Stomach (tissue), 9 donors: ENCODE measurements around the gene DNAH11. TPM values are rescaled to one million over a fixed set of nuclear protein-coding genes. Genes with fewer than 3 reads are reported as not detected.

Experiments used
- DNase-seq, 2 donors: peaks; one replicate each; pipeline versions ENCODE4 v3.0.0 to v3.0.0-alpha.2; 2013 to 2019
- H3K27ac ChIP-seq, 5 donors: fragments of 200-600 bp in 4 of 5; sonication (generic) in 4 of 5; one replicate each; pipeline ENCODE4 v1.5.1; 2013 to 2019; ENCODE audit warnings: mild to moderate bottlenecking in 1 of 5, moderate library complexity in 1 of 5
- H3K27me3 ChIP-seq, 3 donors: fragments of 200-600 bp; sonication (generic); one replicate each; pipeline ENCODE4 v1.5.1; 2017 to 2019; ENCODE audit warnings: mixed run types in 1 of 3
- H3K36me3 ChIP-seq, 4 donors: fragments of 200-600 bp; sonication (generic); 1 replicate in 3 of 4; 2 replicates in 1 of 4; pipeline ENCODE4 v1.5.1; 2016 to 2019
- H3K4me1 ChIP-seq, 4 donors: fragments of 200-600 bp; sonication (generic); one replicate each; pipeline ENCODE4 v1.5.1; 2016 to 2019
- H3K4me3 ChIP-seq, 4 donors: fragments of 200-600 bp; sonication (generic) in 3 of 4; one replicate each; pipeline ENCODE4 v1.5.1; 2016 to 2019; ENCODE audit warnings: mild to moderate bottlenecking in 1 of 4
- H3K9me3 ChIP-seq, 4 donors: fragments of 200-600 bp; sonication (generic); one replicate each; pipeline ENCODE4 v1.5.1; 2016 to 2019
- EP300 ChIP-seq: sonication (generic); formaldehyde crosslinking; IDR thresholded peaks from one replicate; pipeline ENCODE4 v1.6.1; 2017; ENCODE audit warnings: antibody characterized with exemption
- POLR2A ChIP-seq, 4 donors: fragments of 450-650 bp; IDR thresholded peaks; one replicate each; pipeline ENCODE4 v1.6.1; 2016; ENCODE audit warnings: antibody characterized with exemption in 4 of 4, control low read depth in 2 of 4, mild to moderate bottlenecking in 1 of 4, moderate library complexity in 1 of 4
- POLR2AphosphoS5 ChIP-seq, 3 donors: sonication (generic); formaldehyde crosslinking; IDR thresholded peaks; one replicate each; pipeline ENCODE4 v1.6.1; 2016; ENCODE audit warnings: antibody characterized with exemption in 3 of 3
- WGBS, 5 donors: extraction: QIAGEN DNeasy Blood & Tissue Kit in 3 of 5; methylation state at CpG; one replicate each; pipeline versions ENCODE4 v1.1.5 to v1.1.7; 2013 to 2018; 5-methylcytosine and 5-hydroxymethylcytosine counted together
- intact Hi-C: fragments of 100-400 bp; cut with DNase I; formaldehyde crosslinking; loops from one replicate; pipeline ENCODE4 v1.15.1; 2023; ENCODE audit warnings: low total_unique reads
- polyA plus RNA-seq, 3 donors: library from polyadenylated mRNA; stranded (reverse); fragments of 200-250 nt; gene quantifications; one replicate each; pipeline ENCODE4 v1.2.3, GENCODE V29; 2013
- total RNA-seq, 5 donors: library from RNA; depleted of rRNA; stranded (reverse); fragments of >200 nt; gene quantifications; one replicate each; pipeline versions ENCODE4 v1.1.0 to v1.2.3, GENCODE V29; 2014 to 2016
- TF ChIP-seq, protein P1 (sequence below), 7 experiments: fragments of 450-650 bp in 4 of 7; fragments of 200-600 bp in 3 of 7; sonication (generic) in 3 of 7; IDR thresholded peaks; one replicate each; pipeline ENCODE4 v1.5.1; 2016 to 2019; ENCODE audit warnings: antibody characterized with exemption in 7 of 7, control low read depth in 2 of 7, mild to moderate bottlenecking in 1 of 7
- donor health status: healthy with polysubstance abuse.
- donor health status: Bipolar disorder and iron deficiency.
- donor health status: healthy.

Gene DNAH11
- total and polyA plus RNA-seq, 8 donors: under 0.01 to 2.6 (median 0.45) TPM; not detected in 1

DNA sequence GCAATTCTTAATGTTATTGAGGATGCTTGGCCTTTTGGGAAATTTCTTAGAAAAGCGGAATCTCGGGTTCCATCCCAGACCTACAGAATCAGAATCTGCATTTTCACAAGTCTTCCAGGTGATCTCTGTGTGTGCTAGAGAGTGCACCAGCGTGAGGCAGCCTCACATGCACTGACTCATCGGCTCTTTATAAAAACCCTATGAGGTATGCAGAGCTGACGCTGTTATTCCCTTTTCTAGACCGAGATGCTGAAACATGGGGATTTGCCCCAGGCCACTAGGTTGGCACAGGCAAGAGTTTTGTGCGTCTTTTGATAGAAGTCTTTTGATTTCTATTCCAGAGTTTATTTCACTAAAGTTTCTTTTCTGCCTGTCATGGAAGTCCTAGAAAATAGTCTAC, 341.7 kb downstream of the DNAH11 start:
- no peaks in the 10 kb centered on the region for H3K9me3 ChIP-seq
- DNase-seq: no peak
- H3K4me1 ChIP-seq: no peaks in the 10 kb centered on the region
- WGBS, 5 donors: 93 to 96% (median 94%) methylated on average over 7 of the region's 7 CpGs
- intact Hi-C loops: no loop called here
- H3K27me3 ChIP-seq: no peaks in the 10 kb centered on the region
- TF ChIP-seq EP300 (no peak), POLR2AphosphoS5 (IDR thresholded peaks at IDR 0.05) (no peak), POLR2A (IDR thresholded peaks at IDR 0.05) (no peak)
- TF ChIP-seq, protein P1, sequence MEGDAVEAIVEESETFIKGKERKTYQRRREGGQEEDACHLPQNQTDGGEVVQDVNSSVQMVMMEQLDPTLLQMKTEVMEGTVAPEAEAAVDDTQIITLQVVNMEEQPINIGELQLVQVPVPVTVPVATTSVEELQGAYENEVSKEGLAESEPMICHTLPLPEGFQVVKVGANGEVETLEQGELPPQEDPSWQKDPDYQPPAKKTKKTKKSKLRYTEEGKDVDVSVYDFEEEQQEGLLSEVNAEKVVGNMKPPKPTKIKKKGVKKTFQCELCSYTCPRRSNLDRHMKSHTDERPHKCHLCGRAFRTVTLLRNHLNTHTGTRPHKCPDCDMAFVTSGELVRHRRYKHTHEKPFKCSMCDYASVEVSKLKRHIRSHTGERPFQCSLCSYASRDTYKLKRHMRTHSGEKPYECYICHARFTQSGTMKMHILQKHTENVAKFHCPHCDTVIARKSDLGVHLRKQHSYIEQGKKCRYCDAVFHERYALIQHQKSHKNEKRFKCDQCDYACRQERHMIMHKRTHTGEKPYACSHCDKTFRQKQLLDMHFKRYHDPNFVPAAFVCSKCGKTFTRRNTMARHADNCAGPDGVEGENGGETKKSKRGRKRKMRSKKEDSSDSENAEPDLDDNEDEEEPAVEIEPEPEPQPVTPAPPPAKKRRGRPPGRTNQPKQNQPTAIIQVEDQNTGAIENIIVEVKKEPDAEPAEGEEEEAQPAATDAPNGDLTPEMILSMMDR (IDR thresholded peaks at IDR 0.05): no peak
- H3K36me3 ChIP-seq: no peaks in the 10 kb centered on the region
- no peak overlapping the region for H3K27ac ChIP-seq
- H3K4me3 ChIP-seq: no peak overlapping the region

DNA sequence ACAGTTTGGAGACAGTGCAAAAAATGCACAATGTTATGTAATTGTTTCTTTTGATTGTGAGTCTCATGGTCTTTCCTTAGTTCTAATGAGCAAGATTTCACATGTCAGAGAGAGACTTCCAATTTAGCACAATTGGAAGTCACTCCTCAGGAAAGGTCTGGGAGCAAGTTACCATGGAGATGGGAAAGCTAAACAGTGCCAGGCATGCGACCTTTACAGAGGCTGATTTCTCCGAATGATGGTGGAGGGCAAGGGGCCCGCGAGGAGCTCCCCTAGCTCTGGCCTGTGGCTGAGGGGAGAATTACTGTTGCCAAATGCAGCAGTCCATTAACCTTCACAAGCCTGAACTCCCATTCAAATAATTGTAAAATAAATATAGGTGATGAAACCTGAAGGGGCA, 343.6 kb downstream of the DNAH11 start:
- no peaks in the 10 kb centered on the region for H3K9me3 ChIP-seq
- TF ChIP-seq EP300 (no peak), POLR2A (IDR thresholded peaks at IDR 0.05) (no peak), POLR2AphosphoS5 (IDR thresholded peaks at IDR 0.05) (no peak)
- TF ChIP-seq, protein P1 (IDR thresholded peaks at IDR 0.05): no peak
- H3K27me3 ChIP-seq: no peaks in the 10 kb centered on the region
- intact Hi-C loops: no loop called here
- H3K36me3 ChIP-seq: no peaks in the 10 kb centered on the region
- H3K4me1 ChIP-seq: no peaks in the 10 kb centered on the region
- WGBS, 5 donors: 31 to 56% (median 48%) methylated on average over 4 of the region's 4 CpGs
- H3K27ac ChIP-seq: no peak overlapping the region
- DNase-seq: no peak
- H3K4me3 ChIP-seq: no peak overlapping the region

DNA sequence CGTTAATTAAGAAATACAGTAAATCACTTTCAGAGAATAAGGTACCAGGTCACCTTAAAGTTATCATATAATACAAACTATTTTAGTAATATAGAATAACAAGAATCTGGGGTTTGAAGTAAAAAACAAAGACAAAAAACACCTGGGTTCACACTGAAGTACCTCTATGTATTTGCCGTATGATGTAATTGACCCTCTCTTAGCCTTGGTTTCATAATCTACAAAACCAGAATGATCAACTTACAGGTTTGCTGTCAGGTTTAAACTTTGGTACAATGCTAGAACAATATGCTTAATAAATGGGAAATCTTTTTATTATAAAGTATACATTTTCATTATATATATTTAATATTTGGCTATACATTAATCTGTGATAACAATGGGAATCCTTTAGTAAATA, 344.5 kb downstream of the DNAH11 start:
- TF ChIP-seq POLR2AphosphoS5 (IDR thresholded peaks at IDR 0.05) (no peak), POLR2A (IDR thresholded peaks at IDR 0.05) (no peak), EP300 (no peak)
- TF ChIP-seq, protein P1 (IDR thresholded peaks at IDR 0.05): no peak
- 68 to 90% (median 74%) methylated on average over 2 of the region's 2 CpGs for WGBS, 5 donors
- DNase-seq: no peak
- Histone ChIP-seq H3K27me3 (no peaks in the 10 kb centered on the region), H3K36me3 (no peaks in the 10 kb centered on the region), H3K4me1 (no peaks in the 10 kb centered on the region), H3K27ac (no peak overlapping the region), H3K4me3 (no peak overlapping the region), H3K9me3 (no peaks in the 10 kb centered on the region)
- intact Hi-C loops: no loop called here

DNA sequence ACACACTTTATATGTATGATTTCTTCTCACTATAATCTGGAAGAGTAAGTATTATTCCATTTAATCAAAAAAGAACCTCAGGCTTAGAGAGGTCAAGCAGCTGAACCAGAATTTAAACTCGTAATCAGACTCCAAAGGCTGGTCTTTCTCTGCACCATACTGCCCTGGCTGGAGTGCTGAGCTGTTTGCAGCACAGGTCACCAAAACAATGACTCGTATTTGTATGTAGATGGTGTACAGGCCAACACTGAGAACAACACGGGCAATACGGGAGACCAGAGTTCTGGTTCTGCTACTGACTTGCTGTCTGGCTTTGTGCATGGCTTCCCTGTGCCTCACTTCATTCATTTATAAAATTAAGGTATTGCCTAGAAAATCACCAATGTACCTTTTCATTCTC, 344.9 kb downstream of the DNAH11 start:
- H3K36me3 ChIP-seq: no peaks in the 10 kb centered on the region
- no peaks in the 10 kb centered on the region for H3K9me3 ChIP-seq
- intact Hi-C loops: no loop called here
- WGBS, 5 donors: 67 to 85% (median 67%) methylated on average over 4 of the region's 4 CpGs
- H3K27ac ChIP-seq: no peak overlapping the region
- no peaks in the 10 kb centered on the region for H3K4me1 ChIP-seq
- TF ChIP-seq, protein P1 (IDR thresholded peaks at IDR 0.05): no peak
- TF ChIP-seq POLR2AphosphoS5 (IDR thresholded peaks at IDR 0.05) (no peak), POLR2A (IDR thresholded peaks at IDR 0.05) (no peak), EP300 (no peak)
- H3K4me3 ChIP-seq: no peak overlapping the region
- H3K27me3 ChIP-seq: no peaks in the 10 kb centered on the region
- DNase-seq: no peak
